IMR-90 (cell line): Measurements from ENCODE around the gene KCNK6. TPM values are rescaled to one million over a fixed set of nuclear protein-coding genes. Genes with fewer than 3 reads are reported as not detected.

ENCODE experiments used
- ATAC-seq: fragments of 200-7000 bp; cut with Tn5 transposase; 2 replicates; pipeline ENCODE4 v1.9.1; 2020; ENCODE audit warnings: low read depth, mild to moderate bottlenecking, moderate library complexity
- BruUV-seq: library from RNA; stranded (reverse); fragments of 400-500 nt; replicated peaks from 2 replicates; lab custom pipeline; 2021; lab: Mats Ljungman, UMichigan
- CTCF ChIA-PET: fragments of 300-600 bp; formaldehyde crosslinking; extraction: SDS; loops from one replicate; lab custom pipeline; 2021; ENCODE audit warnings: antibody characterized with exemption; lab: Yijun Ruan, JAX
- POLR2A ChIA-PET: fragments of 300-600 bp; sonication (Branson Sonifier 250); formaldehyde crosslinking; loops from one replicate; lab custom pipeline; 2022; ENCODE audit warnings: antibody characterized with exemption; ENCODE audit not compliant: unreplicated experiment; lab: Charles Lee
- DNase-seq: peaks from one replicate; pipeline ENCODE4 v3.0.0; 2013
- H2AFZ ChIP-seq: replicated peaks from 2 replicates; pipeline ENCODE3; 2013; ENCODE audit warnings: low read length, mild to moderate bottlenecking; ENCODE audit not compliant: poor library complexity
- H2AK5ac ChIP-seq: 2 replicates; pipeline ENCODE4 v1.6.1; 2013; ENCODE audit warnings: low read depth, low read length, inconsistent platforms
- H2AK9ac ChIP-seq: replicated peaks from 2 replicates; pipeline ENCODE3; 2013; ENCODE audit warnings: mild to moderate bottlenecking, low read depth, low read length, moderate library complexity; ENCODE audit not compliant: poor library complexity
- H2BK120ac ChIP-seq: 2 replicates; pipeline ENCODE4 v1.6.1; 2013; ENCODE audit warnings: low read depth, low read length, inconsistent platforms
- H2BK15ac ChIP-seq: 3 replicates; pipeline ENCODE4 v1.6.1; 2013; ENCODE audit warnings: low read depth, low read length, inconsistent platforms
- H2BK20ac ChIP-seq: 2 replicates; pipeline ENCODE4 v1.6.1; 2013; ENCODE audit warnings: low read depth, mild to moderate bottlenecking, inconsistent platforms, low read length, moderate library complexity
- H2BK5ac ChIP-seq: 2 replicates; pipeline ENCODE4 v1.6.1; 2013; ENCODE audit warnings: mild to moderate bottlenecking, low read depth, low read length, inconsistent platforms; ENCODE audit not compliant: poor library complexity, severe bottlenecking
- H3K14ac ChIP-seq: replicated peaks from 2 replicates; pipeline ENCODE4 v1.6.1; 2013; ENCODE audit warnings: low read depth, low read length, inconsistent platforms
- H3K18ac ChIP-seq: 2 replicates; pipeline ENCODE4 v1.6.1; 2013; ENCODE audit warnings: low read depth, low read length, control low read depth
- H3K23ac ChIP-seq: 2 replicates; pipeline ENCODE4 v1.6.1; 2013; ENCODE audit warnings: low read depth, low read length, inconsistent platforms
- H3K27ac ChIP-seq: 2 replicates; pipeline ENCODE4 v1.5.1; 2013; ENCODE audit warnings: mild to moderate bottlenecking, control low read depth, low read length; ENCODE audit not compliant: insufficient read depth
- H3K27me3 ChIP-seq: 2 replicates; pipeline ENCODE4 v1.6.1; 2013; ENCODE audit warnings: low read length; ENCODE audit not compliant: control insufficient read depth, insufficient read depth
- H3K36me3 ChIP-seq: 2 replicates; pipeline ENCODE4 v1.6.1; 2013; ENCODE audit warnings: low read length, mixed read lengths; ENCODE audit not compliant: control insufficient read depth, insufficient read depth
- H3K4ac ChIP-seq: 2 replicates; pipeline ENCODE4 v1.6.1; 2013; ENCODE audit warnings: low read depth, low read length, inconsistent platforms
- H3K4me1 ChIP-seq: 2 replicates; pipeline ENCODE4 v1.6.1; 2013; ENCODE audit warnings: low read length, mixed read lengths; ENCODE audit not compliant: control insufficient read depth, insufficient read depth
- H3K4me2 ChIP-seq: 2 replicates; pipeline ENCODE4 v1.6.1; 2013; ENCODE audit warnings: low read depth, mild to moderate bottlenecking, control low read depth, low read length, moderate library complexity
- H3K4me3 ChIP-seq: 2 replicates; pipeline ENCODE4 v1.5.1; 2013; ENCODE audit warnings: low read depth, mild to moderate bottlenecking, control low read depth, low read length, moderate library complexity; ENCODE audit not compliant: insufficient read depth
- H3K56ac ChIP-seq: 2 replicates; pipeline ENCODE4 v1.6.1; 2013; ENCODE audit warnings: low read length, inconsistent platforms; ENCODE audit not compliant: insufficient read depth; ENCODE audit errors: extremely low read depth
- H3K79me1 ChIP-seq, 2 experiments: 2 replicates each; pipeline ENCODE4 v1.6.1; 2013; ENCODE audit warnings: low read length in 2 of 2, inconsistent platforms in 1 of 2, low read depth in 1 of 2
- H3K9ac ChIP-seq: 2 replicates; pipeline ENCODE4 v1.6.1; 2013; ENCODE audit warnings: low read depth, low read length, control low read depth
- H3K9me1 ChIP-seq: 2 replicates; pipeline ENCODE4 v1.6.1; 2013; ENCODE audit warnings: low read length, inconsistent platforms; ENCODE audit not compliant: insufficient read depth
- H3K9me3 ChIP-seq: 2 replicates; pipeline ENCODE4 v1.6.1; 2013; ENCODE audit warnings: low read length; ENCODE audit not compliant: control insufficient read depth, insufficient read depth
- H4K20me1 ChIP-seq: 2 replicates; pipeline ENCODE4 v1.6.1; 2013; ENCODE audit warnings: low read length, inconsistent platforms; ENCODE audit not compliant: insufficient read depth
- H4K5ac ChIP-seq: 2 replicates; pipeline ENCODE4 v1.6.1; 2013; ENCODE audit warnings: mild to moderate bottlenecking, low read depth, low read length, control low read depth
- H4K8ac ChIP-seq, 2 experiments: 2 replicates each; pipeline ENCODE4 v1.6.1; 2013; ENCODE audit warnings: low read depth in 2 of 2, low read length in 2 of 2, control low read depth in 1 of 2, inconsistent platforms in 1 of 2
- H4K91ac ChIP-seq: 2 replicates; pipeline ENCODE4 v1.6.1; 2013; ENCODE audit warnings: low read depth, low read length, inconsistent platforms; ENCODE audit not compliant: insufficient read depth
- ELK1 ChIP-seq: fragments of 150-350 bp; IDR thresholded peaks from 2 replicates; pipeline ENCODE4 v1.6.1; 2016; ENCODE audit warnings: low read depth, mild to moderate bottlenecking, low read length, moderate library complexity, borderline replicate concordance
- FOS ChIP-seq: fragments of 150-350 bp; IDR thresholded peaks from 2 replicates; pipeline ENCODE4 v1.6.1; 2016; ENCODE audit warnings: low read depth, low read length
- MAZ ChIP-seq: IDR thresholded peaks from 2 replicates; pipeline ENCODE4 v1.6.1; 2012; ENCODE audit warnings: low read depth, mild to moderate bottlenecking, low read length, improper control_type of control experiment, moderate library complexity, borderline replicate concordance
- POLR2A ChIP-seq: IDR thresholded peaks from 2 replicates; pipeline ENCODE4 v1.6.1; 2012; ENCODE audit warnings: mild to moderate bottlenecking, low read depth, low read length
- RAD21 ChIP-seq: IDR thresholded peaks from 2 replicates; pipeline ENCODE4 v1.6.1; 2012; ENCODE audit warnings: low read length, improper control_type of control experiment
- SMC3 ChIP-seq: fragments of 150-350 bp; IDR thresholded peaks from 2 replicates; pipeline ENCODE4 v1.6.1; 2016; ENCODE audit warnings: low read depth, mild to moderate bottlenecking, antibody characterized with exemption, low read length, moderate library complexity
- WGBS, 2 experiments: methylation state at CpG; one replicate each; pipeline versions ENCODE4 v1.1.5 to v1.1.7; 2013; ENCODE audit warnings: missing lambda C conversion rate in 2 of 2; ENCODE audit not compliant: insufficient read length in 1 of 2; ENCODE audit errors: extremely low coverage in 2 of 2; 5-methylcytosine and 5-hydroxymethylcytosine counted together
- dilution Hi-C: fragments of 300-500 bp; cut with HindIII; formaldehyde crosslinking; loops from one replicate; pipeline ENCODE4 v1.14.3; 2018; ENCODE audit warnings: low sequenced_read_pairs; ENCODE audit not compliant: unreplicated experiment
- in situ Hi-C: fragments of 300-500 bp; cut with MboI; formaldehyde crosslinking; loops from 3 replicates; pipeline ENCODE4 v1.14.3; 2019; ENCODE audit warnings: low sequenced_read_pairs, inconsistent platforms, mixed read lengths
- intact Hi-C: fragments of 100-400 bp; cut with micrococcal nuclease; formaldehyde crosslinking; loops from 2 replicates; pipeline ENCODE4 v1.10.0; 2022
- polyA plus RNA-seq, 3 experiments: library from polyadenylated mRNA; depleted of rRNA; stranded (reverse); fragments of >200 nt; gene quantifications; 2 replicates each; pipeline ENCODE4 v1.2.3, GENCODE V29; 2012; ENCODE audit warnings: low replicate concordance in 1 of 3
- total RNA-seq: library from RNA; depleted of rRNA; stranded (reverse); fragments of >200 nt; gene quantifications from 2 replicates; pipeline ENCODE4 v1.2.3, GENCODE V29; 2012

KCNK6 gene
- total and polyA plus RNA-seq, 2 of the 4 experiments (the other 2 are of a cell fraction), result 2.7 to 4.5 TPM

- POLR2A ChIA-PET, result no interaction called here
- intact Hi-C loops (no loop called here), in situ Hi-C loops (no loop called here), dilution Hi-C loops (no loop called here)
- no peak overlapping the region for H4K8ac ChIP-seq
- H2BK15ac ChIP-seq, result no peak overlapping the region
- H3K14ac ChIP-seq, result no peak overlapping the region
- no peak overlapping the region for H2AK5ac ChIP-seq
- H2BK120ac ChIP-seq, result no peak overlapping the region
- H3K9me3 ChIP-seq, result no peaks in the 10 kb centered on the region
- no peak overlapping the region for H2BK5ac ChIP-seq
- no peak overlapping the region for H3K23ac ChIP-seq
- H3K56ac ChIP-seq, result no peak overlapping the region
- peak overlapping the region; percentile 55 for H2AK9ac ChIP-seq
- H3K27ac ChIP-seq, result no peak overlapping the region
- no peak overlapping the region for H2BK20ac ChIP-seq
- no peak overlapping the region for H3K4me3 ChIP-seq
- peaks cover 30% of the 10 kb centered on the region for H3K36me3 ChIP-seq
- DNase-seq, result no peak
- no peak overlapping the region for H2AFZ ChIP-seq
- peaks cover 1% of the 10 kb centered on the region for H3K9me1 ChIP-seq
- H4K20me1 ChIP-seq, result peaks cover 4% of the 10 kb centered on the region; the same call in 1 of the 2 replicates
- H3K4me1 ChIP-seq, result 0 out of 2 replicates have a peak, but pooled peaks cover 2% of the 10 kb centered on the region
- BruUV-seq, result no TSS peak
- 64% methylated on average over 4 of the region's 8 CpGs; no CpG with 5 or more reads in 1 of the 2 experiments for WGBS, 2 experiments
- H3K18ac ChIP-seq, result no peak overlapping the region
- H3K4me2 ChIP-seq, result no peak overlapping the region
- peaks cover 7 to 29% of the 10 kb centered on the region in 2 experiments for H3K79me1 ChIP-seq
- no peak overlapping the region for H4K91ac ChIP-seq
- no peak overlapping the region for H3K9ac ChIP-seq
- no peak overlapping the region for H4K5ac ChIP-seq
- CTCF ChIA-PET, result no interaction called here
- no peak overlapping the region for H3K4ac ChIP-seq
- ATAC-seq, result no peak
- no peaks in the 10 kb centered on the region for H3K27me3 ChIP-seq
- TF ChIP-seq SMC3, result no peak
- TF ChIP-seq RAD21, result no peak
- no peak for TF ChIP-seq ELK1
- no peak for TF ChIP-seq MAZ
- TF ChIP-seq FOS, result no peak
- no peak for TF ChIP-seq POLR2A
These were observed 12.0 kb upstream of the KCNK6 start for GRCh38 chr19:38307597-38307996.
